Activated CD4-positive, alpha-beta T cell treated with anti-CD3 and anti-CD28 coated beads, Interleukin-2, amount 50 U/mL, for 16 hours (primary cell): ENCODE measurements around the gene RNF224.
A peak's percentile ranks its signal among the peaks of the same experiment; 100 is the strongest.
"Not testable (repeated sequence)": the region's sequence is repeated elsewhere in the genome, so short reads cannot be mapped to it uniquely, and the experiment has no call there.

Experiments
- DNase-seq: peaks from one replicate; pipeline ENCODE4 v3.0.0-alpha.2; 2020

Gene RNF224

DNA sequence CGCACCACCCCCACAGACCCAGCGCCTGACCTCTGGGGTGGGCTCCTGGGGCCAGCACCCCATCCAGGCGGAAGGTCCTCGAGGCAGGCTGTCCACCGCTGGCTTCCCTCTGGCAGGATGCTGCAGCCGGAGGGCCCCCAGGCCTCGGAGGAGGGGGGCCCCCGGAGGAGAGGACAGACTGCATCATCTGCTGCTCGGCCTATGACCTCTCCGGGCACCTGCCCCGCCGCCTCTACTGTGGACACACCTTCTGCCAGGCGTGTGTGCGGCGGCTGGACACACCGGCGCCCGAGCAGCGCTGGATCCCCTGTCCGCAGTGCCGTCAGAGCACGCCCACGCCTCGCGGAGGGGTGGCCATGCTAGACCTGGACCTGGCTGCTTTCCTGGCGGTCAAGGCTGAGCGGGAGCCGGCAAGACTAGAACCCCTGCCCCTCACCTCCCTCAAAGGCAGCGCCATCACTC, 1.2 kb downstream of the RNF224 start:
- no peak for DNase-seq

DNA sequence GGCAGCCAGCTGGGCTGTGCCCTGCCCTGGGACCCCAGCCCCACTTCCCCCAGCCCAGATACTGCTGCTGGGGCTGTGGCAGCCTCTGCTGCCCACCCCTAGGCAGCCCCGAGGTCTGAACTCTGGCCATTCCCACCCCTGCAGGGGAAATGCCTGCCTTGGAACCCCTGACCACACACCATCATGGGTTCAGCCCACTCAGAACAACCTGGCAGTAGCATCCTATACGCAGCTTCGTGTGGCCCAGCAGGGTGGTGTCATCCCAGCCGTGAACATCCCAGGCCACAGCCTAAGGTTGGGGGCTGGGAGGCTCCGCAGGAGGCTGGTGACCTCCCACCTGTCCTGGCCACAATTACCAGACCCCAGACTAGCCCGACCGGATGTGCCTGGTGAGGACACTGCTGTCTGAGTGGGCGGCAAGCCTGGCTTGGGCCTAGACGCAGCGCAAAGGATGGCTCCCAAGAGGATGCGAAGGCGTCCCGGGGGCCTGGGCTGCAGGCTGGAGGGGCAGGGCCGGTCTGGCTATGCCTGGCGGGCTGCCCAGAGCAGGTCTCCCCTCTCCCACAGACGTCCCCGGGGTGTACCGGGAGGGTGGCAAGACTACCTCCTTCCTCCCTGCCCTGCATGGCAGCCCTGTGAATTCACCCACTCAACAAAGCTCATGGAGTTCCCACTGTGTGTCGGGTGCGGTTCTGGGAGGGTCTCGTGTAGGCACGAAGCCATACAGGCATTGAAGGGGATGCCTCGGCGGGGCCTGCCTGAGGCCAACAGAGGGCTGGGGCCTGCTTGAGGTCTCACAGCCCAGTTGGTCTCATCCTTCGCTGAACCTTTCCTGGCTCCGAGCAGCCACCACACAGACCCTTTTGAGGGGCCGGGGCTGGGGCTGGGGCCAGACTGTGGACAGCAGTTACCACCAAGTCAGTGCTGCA, 1.9 kb downstream of the RNF224 start:
- no peak for DNase-seq

DNA sequence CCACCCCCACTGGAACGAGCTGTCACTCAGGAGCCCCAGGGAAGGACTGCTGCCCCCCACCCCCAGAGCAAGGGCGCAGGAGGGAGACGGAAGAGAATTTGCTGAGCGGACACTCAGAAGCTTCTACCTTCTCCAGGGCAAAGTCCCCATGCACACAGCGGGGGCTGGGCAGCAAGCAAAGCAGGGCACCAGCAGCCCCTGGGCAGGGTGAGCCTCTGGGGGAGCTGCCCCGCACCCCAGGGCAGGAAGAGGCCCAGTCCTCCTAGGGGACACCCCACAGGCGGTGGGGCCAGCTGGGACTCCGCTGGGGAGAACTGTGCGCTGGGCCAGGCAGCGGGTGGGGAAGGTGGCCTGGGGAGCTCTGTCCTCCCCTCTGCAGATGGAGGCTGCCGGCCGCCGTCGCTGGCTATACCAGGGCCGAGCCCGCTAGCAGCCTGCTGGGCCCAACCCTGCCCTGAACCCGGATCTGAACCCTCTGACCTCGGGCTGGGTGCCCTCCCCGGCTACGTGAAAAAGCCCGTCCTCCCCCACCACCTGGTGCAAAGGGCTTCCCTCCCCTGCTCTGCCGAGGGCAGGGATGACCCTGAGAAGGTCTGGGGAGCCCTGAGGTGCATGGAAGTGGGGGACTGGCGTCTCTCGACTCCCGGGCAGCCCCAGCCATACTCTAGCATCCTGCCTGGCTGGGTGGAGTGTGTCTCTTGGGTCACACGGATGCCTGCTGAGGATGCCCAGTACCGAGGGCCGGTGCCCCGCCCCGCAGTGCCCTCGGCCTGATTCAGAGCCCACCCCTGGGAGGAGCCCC, 2.8 kb downstream of the RNF224 start:
- no peak for DNase-seq

DNA sequence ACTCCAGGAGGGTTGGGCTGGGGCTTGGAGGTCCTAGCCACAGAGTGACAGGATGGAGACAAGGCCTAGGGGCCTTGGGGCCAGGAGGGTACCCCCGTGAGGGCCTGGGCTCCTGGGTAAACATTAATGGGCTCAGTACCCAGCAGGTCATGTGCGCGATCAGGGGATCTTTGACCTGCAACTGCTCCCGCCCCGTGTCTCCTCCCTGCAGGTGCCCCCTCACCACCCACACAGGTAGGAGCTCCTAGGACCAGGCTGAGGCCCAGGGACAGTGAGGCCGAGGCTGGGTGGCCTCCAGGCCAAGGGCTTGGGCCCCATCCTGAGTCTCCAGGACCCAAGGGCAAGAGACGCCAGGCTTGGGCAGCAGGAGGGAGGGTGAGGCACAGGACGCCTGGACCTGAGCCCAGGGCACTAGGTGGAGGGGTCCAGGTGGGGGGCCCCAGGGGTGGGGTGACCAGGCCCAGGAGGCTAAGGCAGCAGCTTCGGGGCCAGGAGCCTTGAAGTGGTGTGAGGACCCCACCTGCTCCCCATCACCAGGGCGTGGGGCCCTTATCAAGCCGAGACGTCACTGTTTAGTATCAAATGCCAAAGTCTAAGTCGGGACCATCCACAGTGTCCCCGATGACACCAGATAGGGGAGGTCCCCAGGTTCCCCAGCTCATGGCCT, 3.5 kb downstream of the RNF224 start, which contains the start of gene SLC34A3:
TSS of gene SLC34A3 (plus strand) at position 197 of the 667 bp plus-strand sequence. CDS start 802 bp downstream, outside the sequence.
- DNase-seq, result no peak

DNA sequence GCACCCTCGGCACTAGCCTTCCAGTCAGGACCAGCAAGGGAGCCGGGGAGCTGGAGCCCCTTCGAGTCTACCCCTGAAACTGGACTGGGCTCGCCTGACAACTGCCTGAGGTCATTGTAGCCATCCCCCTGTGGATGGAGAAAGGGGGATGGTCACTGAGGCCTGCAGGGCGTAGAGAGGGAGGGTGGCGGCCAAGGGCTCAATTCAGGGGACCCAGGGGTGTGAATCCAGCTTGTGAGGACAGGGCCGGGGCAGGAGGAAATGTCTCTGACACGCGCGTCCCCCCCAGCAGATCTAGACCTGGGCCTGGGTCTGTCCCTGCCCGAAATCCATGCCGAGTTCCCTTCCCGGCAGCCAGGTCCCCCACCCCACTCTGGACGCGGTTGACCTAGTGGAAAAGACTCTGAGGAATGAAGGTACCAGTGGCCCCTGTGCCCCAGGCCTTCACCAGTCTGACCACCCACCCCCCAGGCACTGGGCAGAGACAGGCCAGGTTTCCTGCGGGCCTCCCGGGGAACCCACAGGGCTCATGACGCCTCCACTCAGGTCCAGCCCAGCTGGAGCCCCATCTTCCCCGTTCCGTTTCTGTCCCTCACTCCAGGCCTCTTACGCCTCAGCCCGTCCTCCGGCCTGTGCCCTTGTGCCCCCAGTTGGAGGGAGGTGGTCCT, 4.2 kb downstream of the RNF224 start:
- DNase-seq, result no peak

DNA sequence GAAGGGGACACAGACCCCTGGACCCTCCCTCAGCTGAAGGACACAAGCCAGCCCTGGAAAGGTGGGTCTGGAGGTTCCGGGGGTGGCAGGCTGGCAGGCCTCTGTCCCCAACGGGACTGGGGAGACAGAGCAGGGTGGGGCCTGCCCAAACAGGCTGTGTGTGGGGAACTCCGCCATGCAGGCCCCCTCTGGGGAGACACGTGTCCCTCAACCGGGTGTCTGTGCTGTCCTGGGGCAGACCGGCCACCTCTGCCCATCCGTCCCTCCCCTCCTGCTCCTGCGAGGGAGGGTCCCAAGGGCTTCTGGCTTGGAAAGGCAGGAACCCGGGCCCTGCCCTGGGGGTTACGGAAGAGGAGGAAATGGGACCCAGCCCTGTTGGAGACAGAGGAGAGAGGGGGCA, 4.8 kb downstream of the RNF224 start:
- no peak for DNase-seq

DNA sequence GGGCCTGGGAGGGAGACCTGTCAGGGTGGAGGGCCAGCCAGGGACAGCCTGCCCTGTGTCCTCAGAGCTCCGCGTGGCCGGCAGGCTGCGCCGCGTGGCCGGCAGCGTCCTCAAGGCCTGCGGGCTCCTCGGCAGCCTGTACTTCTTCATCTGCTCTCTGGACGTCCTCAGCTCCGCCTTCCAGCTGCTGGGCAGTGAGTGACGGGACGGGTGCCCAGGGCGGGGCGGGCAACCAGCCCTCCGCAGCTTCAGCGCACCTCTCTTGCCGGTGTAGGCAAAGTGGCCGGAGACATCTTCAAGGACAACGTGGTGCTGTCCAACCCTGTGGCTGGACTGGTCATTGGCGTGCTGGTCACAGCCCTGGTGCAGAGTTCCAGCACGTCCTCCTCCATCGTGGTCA, 5.2 kb downstream of the RNF224 start:
- DNase-seq, result no peak

DNA sequence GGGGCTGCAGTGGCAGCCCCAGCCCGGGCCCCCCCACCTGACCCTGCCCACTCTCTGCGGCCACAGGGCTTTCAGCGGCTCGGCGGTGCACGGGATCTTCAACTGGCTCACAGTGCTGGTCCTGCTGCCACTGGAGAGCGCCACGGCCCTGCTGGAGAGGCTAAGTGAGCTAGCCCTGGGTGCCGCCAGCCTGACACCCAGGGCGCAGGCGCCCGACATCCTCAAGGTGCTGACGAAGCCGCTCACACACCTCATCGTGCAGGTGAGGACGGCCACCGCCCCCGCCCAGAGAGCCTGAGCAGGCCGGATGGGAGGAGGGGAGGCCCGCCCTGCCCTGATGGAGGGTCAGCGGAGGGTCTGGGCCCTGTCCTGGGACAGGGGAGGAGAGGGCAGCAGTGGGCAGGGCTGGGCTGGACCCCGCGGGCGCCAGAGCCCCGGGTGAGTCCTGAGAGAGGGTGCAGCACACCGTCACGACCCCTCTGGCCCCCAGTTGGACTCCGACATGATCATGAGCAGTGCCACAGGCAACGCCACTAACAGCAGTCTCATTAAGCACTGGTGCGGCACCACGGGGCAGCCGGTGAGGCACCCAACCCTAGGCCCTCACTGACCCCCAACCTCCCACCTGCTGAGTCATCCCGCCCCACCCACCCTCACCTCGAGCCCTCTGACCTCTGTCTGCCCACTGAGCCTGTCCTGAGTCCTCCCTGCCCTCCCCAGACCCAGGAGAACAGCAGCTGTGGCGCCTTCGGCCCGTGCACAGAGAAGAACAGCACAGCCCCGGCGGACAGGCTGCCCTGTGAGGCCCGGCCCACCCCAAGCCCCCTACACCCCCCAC, 6.1 kb downstream of the RNF224 start:
- DNase-seq, result no peak

DNA sequence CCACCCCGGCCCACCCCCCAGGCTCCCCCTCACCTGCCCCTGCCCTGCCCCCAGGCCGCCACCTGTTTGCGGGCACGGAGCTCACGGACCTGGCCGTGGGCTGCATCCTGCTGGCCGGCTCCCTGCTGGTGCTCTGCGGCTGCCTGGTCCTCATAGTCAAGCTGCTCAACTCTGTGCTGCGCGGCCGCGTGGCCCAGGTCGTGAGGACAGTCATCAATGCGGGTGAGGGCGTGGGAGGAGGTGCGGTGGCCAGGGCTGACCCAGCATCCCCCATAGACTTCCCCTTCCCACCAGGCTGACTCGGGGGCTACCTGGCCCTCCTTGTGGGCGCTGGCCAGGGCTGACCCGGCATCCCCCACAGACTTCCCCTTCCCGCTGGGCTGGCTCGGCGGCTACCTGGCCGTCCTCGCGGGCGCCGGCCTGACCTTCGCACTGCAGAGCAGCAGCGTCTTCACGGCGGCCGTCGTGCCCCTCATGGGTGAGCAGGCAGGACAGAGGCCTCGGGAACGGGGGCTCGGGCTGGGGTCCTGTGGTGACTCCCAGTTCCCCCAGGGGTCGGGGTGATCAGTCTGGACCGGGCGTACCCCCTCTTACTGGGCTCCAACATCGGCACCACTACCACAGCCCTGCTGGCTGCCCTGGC, 6.9 kb downstream of the RNF224 start:
- no peak for DNase-seq

DNA sequence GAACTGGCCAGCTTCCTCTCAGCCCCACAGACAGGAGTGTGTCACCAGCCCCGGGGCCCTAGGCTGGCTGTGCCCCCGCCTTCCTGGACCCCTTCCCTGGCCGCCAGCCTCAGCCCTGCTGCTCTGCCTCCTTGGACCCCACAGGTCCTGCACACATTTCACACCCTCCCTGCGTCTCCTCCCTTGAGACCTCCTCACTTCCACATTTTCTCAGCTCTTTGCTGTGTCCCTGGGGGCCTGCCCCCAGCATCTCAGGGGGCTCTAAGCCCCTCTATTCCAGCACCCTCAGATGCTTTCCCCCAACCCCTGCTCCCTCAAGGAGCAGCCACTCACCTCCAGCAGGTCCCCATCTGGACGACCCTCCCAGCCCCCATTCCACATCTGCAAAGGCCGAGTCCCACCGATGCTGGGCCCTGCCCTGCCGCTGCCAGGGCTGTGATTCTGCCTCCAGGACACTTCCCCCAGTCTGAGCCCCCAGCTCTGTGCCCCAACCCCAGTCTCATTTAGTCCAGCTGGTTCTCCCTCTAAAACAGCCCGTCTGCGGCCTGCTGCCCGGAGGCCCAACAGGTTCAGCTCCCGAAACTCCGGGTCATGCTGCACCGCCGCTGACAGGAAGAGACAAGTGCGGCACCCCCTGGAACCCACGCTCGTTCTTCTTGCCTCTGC, 7.6 kb downstream of the RNF224 start:
- DNase-seq, result no peak

DNA sequence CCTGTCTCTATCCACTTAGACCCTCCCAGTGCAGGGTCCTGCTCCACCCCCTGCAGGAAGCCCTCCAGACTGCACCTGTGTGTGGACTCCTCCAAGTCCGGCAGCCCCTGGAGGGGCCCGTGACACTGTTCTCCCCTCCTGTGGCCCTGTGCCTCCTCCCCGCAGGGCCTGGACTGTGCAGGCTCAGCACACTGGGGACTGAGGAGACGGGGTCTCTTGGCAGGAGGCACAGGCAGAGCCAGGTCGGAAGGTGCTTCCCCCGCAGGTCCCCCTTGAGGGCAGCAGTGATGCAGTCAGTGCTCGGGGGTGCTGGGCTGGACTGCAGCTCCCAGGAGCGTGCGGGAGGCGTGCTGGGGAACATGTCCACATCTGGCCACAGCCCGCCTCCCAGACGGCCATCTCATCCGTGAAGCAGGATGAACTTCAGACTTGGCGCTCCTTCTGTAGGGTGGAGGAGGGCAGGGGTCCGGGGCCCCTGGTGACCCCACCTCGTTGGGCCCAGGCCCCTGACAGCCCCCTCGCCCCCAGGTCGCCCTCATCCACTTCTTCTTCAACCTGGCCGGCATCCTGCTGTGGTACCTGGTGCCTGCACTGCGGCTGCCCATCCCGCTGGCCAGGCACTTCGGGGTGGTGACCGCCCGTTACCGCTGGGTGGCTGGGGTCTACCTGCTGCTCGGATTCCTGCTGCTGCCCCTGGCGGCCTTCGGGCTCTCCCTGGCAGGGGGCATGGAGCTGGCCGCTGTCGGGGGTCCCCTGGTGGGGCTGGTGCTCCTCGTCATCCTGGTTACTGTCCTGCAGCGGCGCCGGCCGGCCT, 8.3 kb downstream of the RNF224 start:
- no peak for DNase-seq

DNA sequence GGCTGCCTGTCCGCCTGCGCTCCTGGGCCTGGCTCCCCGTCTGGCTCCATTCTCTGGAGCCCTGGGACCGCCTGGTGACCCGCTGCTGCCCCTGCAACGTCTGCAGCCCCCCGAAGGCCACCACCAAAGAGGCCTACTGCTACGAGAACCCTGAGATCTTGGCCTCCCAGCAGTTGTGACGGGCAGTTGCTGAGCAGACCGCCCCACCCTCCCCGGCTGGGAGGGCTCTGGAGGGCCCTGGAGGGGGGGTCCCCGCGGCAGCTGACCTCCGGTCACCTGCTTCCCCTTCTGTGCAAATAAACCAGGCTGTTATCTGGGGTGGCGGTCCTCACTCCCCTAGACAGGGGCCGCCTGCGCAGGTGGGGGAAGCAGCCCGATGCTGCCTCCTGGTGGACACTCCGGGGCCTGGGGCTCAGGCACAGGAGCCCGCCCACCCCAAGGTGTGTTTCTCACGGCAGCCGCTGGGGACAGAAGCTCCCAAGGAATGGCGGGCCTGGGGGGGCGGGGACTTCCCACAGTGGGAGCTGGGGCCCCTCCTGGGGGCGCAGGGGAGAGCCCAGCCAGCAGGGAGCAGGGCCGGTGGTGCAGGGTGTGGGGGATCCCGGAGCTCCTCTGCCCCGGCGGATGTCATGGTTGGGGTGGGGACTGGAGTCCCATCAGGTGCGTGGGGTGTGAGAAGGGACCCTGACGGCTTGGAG, 9.1 kb downstream of the RNF224 start:
- peak; percentile 91 for DNase-seq

DNA sequence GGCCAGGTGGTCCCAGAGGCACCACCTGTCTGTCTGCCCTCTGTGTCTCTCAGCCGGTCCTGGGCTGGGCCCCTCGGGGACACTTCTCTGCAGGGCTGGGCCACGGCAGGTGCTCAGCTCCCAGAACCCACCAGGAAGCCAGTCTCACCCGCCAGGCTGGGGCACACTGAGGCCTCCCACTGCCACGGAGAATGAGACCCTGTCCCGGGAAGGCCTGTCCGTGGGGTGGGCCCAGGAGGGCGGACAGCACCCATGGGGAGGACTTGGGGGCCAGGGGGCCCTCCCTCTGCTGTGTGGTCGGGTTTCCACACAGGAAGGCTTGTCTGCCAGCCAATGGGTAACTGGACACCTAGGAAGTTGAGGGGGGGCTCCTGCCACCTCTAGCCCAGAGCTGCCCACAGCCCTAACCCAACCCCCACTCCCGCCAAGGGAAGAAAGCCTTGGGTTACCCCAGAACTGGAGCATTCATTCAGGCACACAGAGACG, 9.7 kb downstream of the RNF224 start:
- no peak for DNase-seq

DNA sequence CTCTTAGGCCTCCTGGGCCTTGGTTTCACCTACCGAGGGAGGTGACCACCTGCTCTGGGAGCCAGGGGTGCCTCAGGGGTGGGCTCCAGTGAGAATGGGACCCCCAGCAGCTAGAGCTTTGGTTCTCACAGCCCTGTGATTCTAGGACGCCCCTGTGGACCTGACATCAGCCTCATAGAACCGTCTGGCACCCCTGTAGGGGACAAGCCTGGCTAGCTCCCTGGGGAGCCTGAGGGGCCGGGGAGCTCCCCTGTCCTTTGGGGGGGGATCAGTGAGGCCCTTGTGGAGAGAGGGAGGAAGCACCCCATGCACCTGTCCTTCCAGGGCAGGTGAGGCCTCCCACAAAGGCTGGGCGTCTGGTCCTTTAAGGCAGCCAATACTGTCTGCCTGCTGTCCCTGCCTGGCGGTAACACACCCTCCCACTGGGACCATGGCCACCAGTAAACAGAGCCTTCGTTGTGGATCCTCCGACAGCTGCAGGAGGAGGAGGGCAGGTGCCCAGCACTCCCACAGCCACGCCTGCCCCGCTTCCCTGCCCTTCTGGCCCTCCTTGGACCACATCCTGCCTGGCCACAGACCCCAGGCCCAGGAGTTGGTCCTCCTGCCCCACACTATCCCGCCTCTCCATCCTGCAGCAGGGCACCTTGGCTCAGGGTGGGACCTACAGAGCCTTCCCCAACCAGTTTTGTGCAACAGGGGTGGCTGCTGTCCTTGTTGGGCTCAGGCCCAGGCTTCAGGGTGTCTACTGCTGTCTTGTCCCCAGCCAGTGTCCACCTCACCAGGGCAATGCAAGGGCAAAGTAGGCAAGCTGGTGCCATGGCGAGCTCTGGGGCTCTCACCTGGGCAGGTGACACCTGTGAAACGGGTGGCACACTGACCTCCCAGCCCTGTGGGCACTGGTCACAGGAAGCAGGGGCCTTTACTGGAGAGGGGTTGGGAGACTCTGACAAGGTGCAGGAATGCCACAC, 10.7 kb downstream of the RNF224 start:
- no peak for DNase-seq

DNA sequence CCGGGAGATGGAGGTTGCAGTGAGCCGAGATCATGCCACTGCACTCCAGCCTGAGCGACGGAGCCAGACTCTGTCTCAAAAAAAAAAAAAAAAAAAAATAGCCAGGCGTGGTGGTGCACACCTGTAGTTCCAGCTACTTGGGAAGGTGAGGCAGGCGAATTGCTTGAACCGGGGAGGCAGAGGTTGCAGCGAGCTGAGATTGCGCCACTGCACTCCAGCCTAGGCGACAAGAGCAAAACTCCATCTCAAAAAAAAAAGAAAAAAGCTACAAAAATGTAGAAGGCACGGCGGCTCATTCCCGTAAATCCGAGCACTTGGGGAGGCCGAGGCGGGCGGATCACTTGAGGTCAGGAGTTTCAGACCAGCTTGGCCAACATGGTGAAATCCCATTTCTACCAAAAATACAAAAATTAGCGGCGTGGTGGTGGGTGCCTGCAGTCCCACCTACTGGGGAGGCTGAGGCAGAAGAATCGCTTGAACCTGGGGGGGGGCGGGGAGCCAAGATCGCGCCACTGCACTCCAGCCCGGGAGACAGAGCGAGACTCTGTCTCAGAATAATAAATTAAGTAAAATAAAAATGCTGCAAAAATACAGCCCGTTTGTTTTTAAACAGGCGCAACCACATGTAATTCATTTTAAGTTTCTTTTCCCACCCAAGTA, 12.4 kb downstream of the RNF224 start:
- not testable (repeated sequence) for DNase-seq

DNA sequence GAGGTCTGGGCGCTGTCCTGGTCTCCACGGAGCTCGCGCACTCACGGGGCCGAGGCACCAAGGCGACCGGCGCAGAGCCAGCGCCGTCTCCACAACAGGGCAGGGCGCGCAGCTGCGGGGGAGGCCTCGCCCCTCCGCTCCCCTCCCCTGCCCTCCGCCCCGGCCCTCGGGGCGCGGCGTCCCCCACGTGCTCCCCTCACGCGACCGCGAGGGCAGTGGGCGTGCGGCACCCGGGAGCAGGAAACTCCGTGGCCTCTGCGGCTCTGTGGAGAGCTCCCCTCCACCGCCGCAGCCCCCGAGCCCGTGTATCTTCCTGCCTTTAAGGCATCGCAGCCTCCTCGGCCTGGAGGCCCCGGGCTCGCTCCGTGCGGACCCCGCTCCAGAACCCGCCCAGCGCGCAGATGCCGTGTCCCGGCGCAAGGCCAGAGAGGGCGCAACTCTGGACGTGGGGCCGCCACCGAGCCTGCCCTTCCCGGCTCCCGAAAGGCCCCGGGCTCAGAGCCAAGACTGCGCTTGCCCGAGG, 13.1 kb downstream of the RNF224 start:
- peak; percentile 65 for DNase-seq
